A549 (cell line): Measurements from ENCODE around the gene CACNA1S. TPM values are rescaled to one million over a fixed set of nuclear protein-coding genes. Genes with fewer than 3 reads are reported as not detected.

Experiments
- ATAC-seq, 2 experiments: fragments of 200-7000 bp in 1 of 2; fragments of >200 bp in 1 of 2; cut with Nextera tagmentation in 1 of 2; cut with Tn5 transposase in 1 of 2; 3 replicates each; pipeline versions ENCODE4 v1.8.0 to v1.9.1; 2018 to 2020; ENCODE audit warnings: mild to moderate bottlenecking in 1 of 2, moderate library complexity in 1 of 2
- CTCF ChIA-PET: fragments of 300-600 bp; sonication (Branson Sonifier 250); formaldehyde crosslinking; extraction: SDS; loops from one replicate; lab custom pipeline; 2021; ENCODE audit warnings: antibody characterized with exemption, inconsistent platforms; lab: Yijun Ruan, JAX
- POLR2A ChIA-PET: fragments of 350-600 bp; formaldehyde crosslinking; extraction: SDS; loops from one replicate; lab custom pipeline; 2021; ENCODE audit warnings: antibody characterized with exemption, inconsistent platforms; lab: Yijun Ruan, JAX
- DNase-seq, 2 experiments: peaks; one replicate each; pipeline versions ENCODE4 v3.0.0 to v3.0.0-alpha.2; 2011 to 2016; ENCODE audit warnings: low read depth in 1 of 2, low spot score in 1 of 2
- FAIRE-seq: peaks from 2 replicates; lab custom pipeline; 2011; peaks lifted over from hg19 to GRCh38; lab: Jason Lieb, UNC
- H3K27ac ChIP-seq, 2 experiments: fragments of >200 bp; sonication (Bioruptor Twin); formaldehyde crosslinking; 3 replicates each; pipeline ENCODE4 v1.5.1; 2016 to 2017
- H3K4me1 ChIP-seq: fragments of >200 bp; sonication (Bioruptor Twin); formaldehyde crosslinking; 3 replicates; pipeline ENCODE4 v1.6.1; 2016
- H3K4me2 ChIP-seq: fragments of >200 bp; sonication (Bioruptor Twin); formaldehyde crosslinking; 3 replicates; pipeline ENCODE4 v1.6.1; 2016
- H3K4me3 ChIP-seq: fragments of >200 bp; sonication (Bioruptor Twin); formaldehyde crosslinking; 3 replicates; pipeline ENCODE4 v1.5.1; 2016
- H3K9me3 ChIP-seq: fragments of >200 bp; sonication (Bioruptor Twin); formaldehyde crosslinking; 3 replicates; pipeline ENCODE4 v1.6.1; 2016
- ATOH8 ChIP-seq: fragments of 250-450 bp; sonication (Bioruptor Pico); IDR thresholded peaks from 2 replicates; pipeline ENCODE4 v1.5.0; 2020; ENCODE audit warnings: low read depth, mild to moderate bottlenecking, moderate library complexity
- BCL3 ChIP-seq: fragments of >200 bp; sonication (Bioruptor Twin); formaldehyde crosslinking; IDR thresholded peaks from 3 replicates; pipeline ENCODE4 v1.6.1; 2016
- CBX2 ChIP-seq: fragments of 200-600 bp; sonication (generic); IDR thresholded peaks from 2 replicates; pipeline ENCODE4 v1.6.1; 2016; ENCODE audit warnings: low read depth, mild to moderate bottlenecking, borderline replicate concordance
- CEBPB ChIP-seq, 2 experiments: fragments of >200 bp in 1 of 2; sonication (Bioruptor Twin) in 1 of 2; formaldehyde crosslinking in 1 of 2; IDR thresholded peaks; 2 replicates each; pipeline ENCODE4 v1.6.1; 2012 to 2016
- E2F6 ChIP-seq: IDR thresholded peaks from 2 replicates; pipeline ENCODE4 v1.6.1; 2012; ENCODE audit warnings: low read depth, borderline replicate concordance
- EHMT2 ChIP-seq: fragments of 200-600 bp; sonication (generic); IDR thresholded peaks from 2 replicates; pipeline ENCODE4 v1.6.1; 2016; ENCODE audit warnings: antibody characterized with exemption, low read depth, mild to moderate bottlenecking, moderate library complexity
- EP300 ChIP-seq, 2 experiments: fragments of >200 bp; sonication (Bioruptor Twin); formaldehyde crosslinking; IDR thresholded peaks; 2 replicates in 1 of 2; 3 replicates in 1 of 2; pipeline ENCODE4 v1.6.1; 2016 to 2017
- FOSB ChIP-seq: fragments of 250-450 bp; sonication (Bioruptor Pico); IDR thresholded peaks from 2 replicates; pipeline ENCODE4 v1.5.0; 2020; ENCODE audit warnings: mild to moderate bottlenecking, moderate library complexity
- HES2 ChIP-seq: fragments of >200 bp; sonication (Bioruptor Twin); formaldehyde crosslinking; IDR thresholded peaks from 2 replicates; pipeline ENCODE4 v1.6.1; 2016
- HOXA7 ChIP-seq: fragments of 250-450 bp; sonication (Bioruptor Pico); IDR thresholded peaks from 2 replicates; pipeline ENCODE4 v1.5.0; 2020; ENCODE audit warnings: mild to moderate bottlenecking, moderate library complexity
- MAX ChIP-seq: IDR thresholded peaks from 2 replicates; pipeline ENCODE4 v1.6.1; 2012
- MAZ ChIP-seq: fragments of 150-350 bp; IDR thresholded peaks from 2 replicates; pipeline ENCODE4 v1.6.1; 2014; ENCODE audit warnings: antibody characterized with exemption, low read depth, low read length, borderline replicate concordance
- NFE2L2 ChIP-seq: fragments of 150-350 bp; conservative IDR thresholded peaks from 2 replicates; pipeline ENCODE4 v1.6.1; 2014; ENCODE audit warnings: low read length
- NPAS2 ChIP-seq: fragments of 250-450 bp; sonication (Bioruptor Pico); IDR thresholded peaks from 2 replicates; pipeline ENCODE4 v1.8.0; 2022; ENCODE audit warnings: mild to moderate bottlenecking, moderate library complexity, borderline replicate concordance
- NR3C1 ChIP-seq: fragments of >200 bp; sonication (Bioruptor Twin); formaldehyde crosslinking; IDR thresholded peaks from 3 replicates; pipeline ENCODE4 v1.6.1; 2017
- PHF8 ChIP-seq: fragments of 200-600 bp; sonication (generic); IDR thresholded peaks from 2 replicates; pipeline ENCODE4 v1.6.1; 2016; ENCODE audit warnings: low read depth, mild to moderate bottlenecking, antibody characterized with exemption, moderate library complexity, borderline replicate concordance
- RAD21 ChIP-seq, 2 experiments: fragments of >200 bp in 1 of 2; sonication (Bioruptor Twin) in 1 of 2; formaldehyde crosslinking in 1 of 2; IDR thresholded peaks in 1 of 2; conservative IDR thresholded peaks in 1 of 2; 2 replicates in 1 of 2; 3 replicates in 1 of 2; pipeline ENCODE4 v1.6.1; 2012 to 2018; ENCODE audit warnings: inconsistent platforms in 1 of 2
- RARB ChIP-seq: fragments of 250-450 bp; sonication (Bioruptor Pico); IDR thresholded peaks from 2 replicates; pipeline ENCODE4 v1.8.0; 2021; ENCODE audit warnings: mild to moderate bottlenecking, moderate library complexity
- SMC3 ChIP-seq: fragments of >200 bp; sonication (Bioruptor Twin); formaldehyde crosslinking; IDR thresholded peaks from 3 replicates; pipeline ENCODE4 v1.6.1; 2018; ENCODE audit warnings: inconsistent platforms
- SREBF2 ChIP-seq: fragments of 450-650 bp; IDR thresholded peaks from 2 replicates; pipeline ENCODE4 v1.6.1; 2014; ENCODE audit warnings: mild to moderate bottlenecking, moderate library complexity
- TP53 ChIP-seq: fragments of 250-450 bp; sonication (Bioruptor Pico); IDR thresholded peaks from 2 replicates; pipeline ENCODE4 v1.5.0; 2021; ENCODE audit warnings: mild to moderate bottlenecking, moderate library complexity
- USF2 ChIP-seq: fragments of 450-650 bp; IDR thresholded peaks from 2 replicates; pipeline ENCODE4 v1.6.1; 2014; ENCODE audit warnings: antibody characterized with exemption
- ZC3H11A ChIP-seq: fragments of 450-650 bp; IDR thresholded peaks from 2 replicates; pipeline ENCODE4 v1.6.1; 2014; ENCODE audit warnings: antibody characterized with exemption, mild to moderate bottlenecking
- ZFP36 ChIP-seq: fragments of 450-650 bp; IDR thresholded peaks from 2 replicates; pipeline ENCODE4 v1.6.1; 2014; ENCODE audit warnings: borderline replicate concordance; ENCODE audit not compliant: partially characterized antibody
- WGBS: methylation state at CpG from one replicate; pipeline ENCODE4 v1.1.6; 2017; ENCODE audit errors: missing lambda C conversion rate; 5-methylcytosine and 5-hydroxymethylcytosine counted together
- polyA plus RNA-seq, 4 experiments: library from polyadenylated mRNA; depleted of rRNA in 3 of 4; stranded (reverse); fragments of >200 nt; fragmentation: RNase III in 1 of 4; extraction: RNeasy Plus Mini Kit Qiagen cat#74134 plus additional on column Dnase treatment in 1 of 4; gene quantifications; 2 replicates in 3 of 4; 3 replicates in 1 of 4; pipeline ENCODE4 v1.2.3, GENCODE V29; 2011 to 2017

CACNA1S gene
- polyA plus RNA-seq, 2 of the 4 experiments (the other 2 are of a cell fraction), result 0.01 TPM; not detected in 1

GRCh38 chr1:201004154-201004553 lies 108.1 kb downstream of the CACNA1S start:
- no peak for DNase-seq
- no peak overlapping the region for H3K4me2 ChIP-seq
- ChIA-PET CTCF (interaction anchor here (0.7 to 4.2 kb wide), 4 partner anchors 14 to 38 kb away, joined by 3 to 21 read pairs (median 4); no protein-coding TSS in a partner anchor), POLR2A (no interaction called here)
- no peak for ATAC-seq
- no peaks in the 10 kb centered on the region for H3K4me1 ChIP-seq
- no peak overlapping the region for H3K4me3 ChIP-seq
- no peak for FAIRE-seq
- no peak overlapping the region for H3K27ac ChIP-seq
- 82% methylated on average over 6 of the region's 6 CpGs for WGBS
- TF ChIP-seq EP300 (IDR thresholded peaks at IDR 0.05) (no peak), MAX (no peak), E2F6 (no peak), RARB (CRISPR knock-in tag) (no peak), TP53 (CRISPR knock-in tag) (no peak), ZC3H11A (no peak), ATOH8 (CRISPR knock-in tag) (no peak), HOXA7 (CRISPR knock-in tag) (no peak), MAZ (no peak), EHMT2 (no peak), CBX2 (no peak), NR3C1 (no peak), NFE2L2 (no peak), RAD21 (conservative IDR thresholded peaks at IDR 0.05 in 1 of 2, IDR thresholded peaks at IDR 0.05 in 1 of 2) (no peak), USF2 (no peak), CEBPB (IDR thresholded peaks at IDR 0.05) (no peak), BCL3 (no peak)
- H3K9me3 ChIP-seq, result no peaks in the 10 kb centered on the region

- Histone ChIP-seq H3K9me3 (no peaks in the 10 kb centered on the region), H3K4me3 (no peak overlapping the region), H3K27ac (no peak overlapping the region), H3K4me1 (no peaks in the 10 kb centered on the region), H3K4me2 (no peak overlapping the region)
- ATAC-seq (no peak), FAIRE-seq (no peak), DNase-seq (no peak)
- 90% methylated on average over 1 of the region's 1 CpG for WGBS
- TF ChIP-seq PHF8, result no peak
- ChIA-PET POLR2A (no interaction called here), CTCF (interaction anchor here (0.8 to 2.2 kb wide), 4 partner anchors 10 to 31 kb away, joined by 3 to 5 read pairs (median 3); no protein-coding TSS in a partner anchor)
These were observed 109.7 kb downstream of the CACNA1S start for GRCh38 chr1:201002510-201002909.

- 83% methylated on average over 11 of the region's 11 CpGs for WGBS
- no peak for FAIRE-seq
- ChIA-PET CTCF (interaction anchor here (1.1 to 2.2 kb wide), 3 partner anchors 9 to 31 kb away, joined by 3 to 5 read pairs (median 3); no protein-coding TSS in a partner anchor), POLR2A (no interaction called here)
- no peak overlapping the region for H3K27ac ChIP-seq
- H3K4me2 ChIP-seq, result no peak overlapping the region
- no peak overlapping the region for H3K4me3 ChIP-seq
- no peak for ATAC-seq
- TF ChIP-seq MAX, result no peak
- no peak for TF ChIP-seq PHF8
- no peak for TF ChIP-seq ZFP36
- no peak for TF ChIP-seq HOXA7 (CRISPR knock-in tag)
- TF ChIP-seq HES2, result no peak
- no peak for TF ChIP-seq SMC3
- TF ChIP-seq FOSB (CRISPR knock-in tag), result no peak
- no peak for TF ChIP-seq RARB (CRISPR knock-in tag)
- no peak for TF ChIP-seq EHMT2
- no peak for TF ChIP-seq SREBF2
- TF ChIP-seq NPAS2 (CRISPR knock-in tag), result no peak
- no peak for DNase-seq
- no peaks in the 10 kb centered on the region for H3K4me1 ChIP-seq
- H3K9me3 ChIP-seq, result no peaks in the 10 kb centered on the region
These were observed 110.3 kb downstream of the CACNA1S start for GRCh38 chr1:201001962-201002361.
